Measurements from ENCODE around the gene CPSF4. TPM values are rescaled to one million over a fixed set of nuclear protein-coding genes. Genes with fewer than 3 reads are reported as not detected.
"Not testable (repeated sequence)": the region's sequence is repeated elsewhere in the genome, so short reads cannot be mapped to it uniquely, and the experiment has no call there.

Gene CPSF4
- total RNA-seq, 3 donors from 2014 or later, result 85.8 to 99.9 (median 86.9) TPM

- H3K4me1 Mint-ChIP-seq (ENCODE audit: low read depth), result peaks cover 25% of the 10 kb centered on the region
- ATAC-seq (peak; percentile 11 to 15), DNase-seq (no peak)
- no peaks in the 10 kb centered on the region for H3K9me3 Mint-ChIP-seq
- peak overlapping the region; percentile 96 for H3K4me3 Mint-ChIP-seq
- H3K36me3 Mint-ChIP-seq (ENCODE audit: insufficient read depth), result peaks cover 4% of the 10 kb centered on the region
- H3K27me3 Mint-ChIP-seq (ENCODE audit: low read depth), result no peaks in the 10 kb centered on the region
Observed at GRCh38 chr7:99473315-99473596, 34.5 kb downstream of the CPSF4 start.

- Mint-ChIP-seq H3K27me3 (ENCODE audit: low read depth) (no peaks in the 10 kb centered on the region), H3K4me1 (ENCODE audit: low read depth) (peaks cover 34% of the 10 kb centered on the region), H3K4me3 (no peak overlapping the region), H3K9me3 (no peaks in the 10 kb centered on the region), H3K36me3 (ENCODE audit: insufficient read depth) (peaks cover 4% of the 10 kb centered on the region)
- no peak for ATAC-seq
- no peak for DNase-seq
Observed at GRCh38 chr7:99476107-99476506, 37.4 kb downstream of the CPSF4 start.

GRCh38 chr7:99478464-99479440 lies 40.0 kb downstream of the CPSF4 start:
- Mint-ChIP-seq H3K4me1 (ENCODE audit: low read depth) (peaks cover 25% of the 10 kb centered on the region), H3K27me3 (ENCODE audit: low read depth) (no peaks in the 10 kb centered on the region), H3K9me3 (no peaks in the 10 kb centered on the region), H3K36me3 (ENCODE audit: insufficient read depth) (peaks cover 4% of the 10 kb centered on the region), H3K4me3 (no peak overlapping the region)
- ATAC-seq, result no peak
- no peak for DNase-seq

- H3K4me3 Mint-ChIP-seq, result no peak overlapping the region
Observed at GRCh38 chr7:99485094-99485493, 46.4 kb downstream of the CPSF4 start.

GRCh38 chr7:99489235-99489634 lies 50.5 kb downstream of the CPSF4 start:
- Mint-ChIP-seq H3K4me3 (no peak overlapping the region), H3K9me3 (peaks cover 8% of the 10 kb centered on the region), H3K27me3 (ENCODE audit: low read depth) (no peaks in the 10 kb centered on the region), H3K4me1 (ENCODE audit: low read depth) (no peaks in the 10 kb centered on the region), H3K36me3 (ENCODE audit: insufficient read depth) (peaks cover 31% of the 10 kb centered on the region)
- ATAC-seq, result no peak
- no peak for DNase-seq

More at GRCh38 chr7:99485094-99485493, 46.4 kb downstream of the CPSF4 start:
- Mint-ChIP-seq H3K27me3 (ENCODE audit: low read depth) (no peaks in the 10 kb centered on the region), H3K9me3 (no peaks in the 10 kb centered on the region), H3K4me1 (ENCODE audit: low read depth) (no peaks in the 10 kb centered on the region), H3K36me3 (ENCODE audit: insufficient read depth) (peaks cover 7% of the 10 kb centered on the region)
- ATAC-seq (no peak), DNase-seq (no peak)

GRCh38 chr7:99490878-99491277 lies 52.1 kb downstream of the CPSF4 start:
- Mint-ChIP-seq H3K36me3 (ENCODE audit: insufficient read depth) (peaks cover 31% of the 10 kb centered on the region), H3K4me3 (no peak overlapping the region), H3K9me3 (peaks cover 9% of the 10 kb centered on the region), H3K27me3 (ENCODE audit: low read depth) (no peaks in the 10 kb centered on the region), H3K4me1 (ENCODE audit: low read depth) (no peaks in the 10 kb centered on the region)
- DNase-seq, result no peak
- ATAC-seq, result peak in 1 of 2 donors; percentile 10

GRCh38 chr7:99493823-99494222 lies 55.1 kb downstream of the CPSF4 start:
- Mint-ChIP-seq H3K4me3 (no peak overlapping the region), H3K27me3 (ENCODE audit: low read depth) (no peaks in the 10 kb centered on the region), H3K9me3 (peaks cover 9% of the 10 kb centered on the region), H3K36me3 (ENCODE audit: insufficient read depth) (peaks cover 40% of the 10 kb centered on the region), H3K4me1 (ENCODE audit: low read depth) (peaks cover 13% of the 10 kb centered on the region)
- DNase-seq (no peak), ATAC-seq (no peak)

- ATAC-seq, result no peak
- no peaks in the 10 kb centered on the region for H3K27me3 Mint-ChIP-seq (ENCODE audit: low read depth)
- peaks cover 9% of the 10 kb centered on the region for H3K9me3 Mint-ChIP-seq
- peaks cover 29% of the 10 kb centered on the region for H3K36me3 Mint-ChIP-seq (ENCODE audit: insufficient read depth)
- peak overlapping the region; percentile 94 for H3K4me3 Mint-ChIP-seq
- H3K4me1 Mint-ChIP-seq (ENCODE audit: low read depth), result peaks cover 22% of the 10 kb centered on the region
- no peak for DNase-seq
Observed at GRCh38 chr7:99497766-99498545, 59.2 kb downstream of the CPSF4 start.

- Mint-ChIP-seq H3K27me3 (ENCODE audit: low read depth) (no peaks in the 10 kb centered on the region), H3K4me1 (ENCODE audit: low read depth) (peaks cover 22% of the 10 kb centered on the region), H3K4me3 (peak overlapping the region; percentile 94), H3K9me3 (peaks cover 8% of the 10 kb centered on the region), H3K36me3 (ENCODE audit: insufficient read depth) (peaks cover 23% of the 10 kb centered on the region)
- no peak for DNase-seq
- no peak for ATAC-seq
Observed at GRCh38 chr7:99498546-99498944, 59.8 kb downstream of the CPSF4 start.

GRCh38 chr7:99499371-99499720 lies 60.6 kb downstream of the CPSF4 start:
- ATAC-seq (peak; percentile 35 to 48), DNase-seq (no peak)
- H3K4me3 Mint-ChIP-seq, result peak overlapping the region; percentile 94
- peaks cover under 1% of the 10 kb centered on the region for H3K9me3 Mint-ChIP-seq
- H3K36me3 Mint-ChIP-seq (ENCODE audit: insufficient read depth), result peaks cover 15% of the 10 kb centered on the region
- H3K27me3 Mint-ChIP-seq (ENCODE audit: low read depth), result no peaks in the 10 kb centered on the region
- H3K4me1 Mint-ChIP-seq (ENCODE audit: low read depth), result peaks cover 22% of the 10 kb centered on the region

GRCh38 chr7:99499721-99500636 lies 61.2 kb downstream of the CPSF4 start, which contains the start of gene ZNF394:
TSS of gene ZNF394 (minus strand) at chr7:99500281. CDS start at chr7:99500093, 188 bp downstream.
- Mint-ChIP-seq H3K36me3 (ENCODE audit: insufficient read depth) (peaks cover 13% of the 10 kb centered on the region), H3K4me1 (ENCODE audit: low read depth) (peaks cover 22% of the 10 kb centered on the region), H3K4me3 (peak within 1 kb of the TSS; percentile 94), H3K27me3 (ENCODE audit: low read depth) (no peaks in the 10 kb centered on the region), H3K9me3 (no peaks in the 10 kb centered on the region)
- DNase-seq (peak; percentile 81), ATAC-seq (peak; percentile 47 to 51)

- Mint-ChIP-seq H3K9me3 (no peaks in the 10 kb centered on the region), H3K4me1 (ENCODE audit: low read depth) (peaks cover 26% of the 10 kb centered on the region), H3K36me3 (ENCODE audit: insufficient read depth) (peaks cover 13% of the 10 kb centered on the region), H3K27me3 (ENCODE audit: low read depth) (no peaks in the 10 kb centered on the region), H3K4me3 (peak overlapping the region; percentile 94)
- ATAC-seq, result no peak
- DNase-seq, result no peak
Observed at GRCh38 chr7:99500637-99501009, 61.9 kb downstream of the CPSF4 start.

- peaks cover 30% of the 10 kb centered on the region for H3K4me1 Mint-ChIP-seq (ENCODE audit: low read depth)
- not testable (repeated sequence) for ATAC-seq; H3K9me3 Mint-ChIP-seq; H3K27me3 Mint-ChIP-seq (ENCODE audit: low read depth); DNase-seq; H3K36me3 Mint-ChIP-seq (ENCODE audit: insufficient read depth)
- H3K4me3 Mint-ChIP-seq, result peak overlapping the region; percentile 94
Observed at GRCh38 chr7:99501236-99501635, 62.5 kb downstream of the CPSF4 start.

GRCh38 chr7:99504281-99504602 lies 65.5 kb downstream of the CPSF4 start:
- Mint-ChIP-seq H3K9me3 (no peaks in the 10 kb centered on the region), H3K4me1 (ENCODE audit: low read depth) (peaks cover 26% of the 10 kb centered on the region), H3K4me3 (peak overlapping the region; percentile 95), H3K27me3 (ENCODE audit: low read depth) (no peaks in the 10 kb centered on the region), H3K36me3 (ENCODE audit: insufficient read depth) (no peaks in the 10 kb centered on the region)
- ATAC-seq, result no peak
- no peak for DNase-seq
